ENCODE results near the gene RAC3.

The RAC3 gene

DNA sequence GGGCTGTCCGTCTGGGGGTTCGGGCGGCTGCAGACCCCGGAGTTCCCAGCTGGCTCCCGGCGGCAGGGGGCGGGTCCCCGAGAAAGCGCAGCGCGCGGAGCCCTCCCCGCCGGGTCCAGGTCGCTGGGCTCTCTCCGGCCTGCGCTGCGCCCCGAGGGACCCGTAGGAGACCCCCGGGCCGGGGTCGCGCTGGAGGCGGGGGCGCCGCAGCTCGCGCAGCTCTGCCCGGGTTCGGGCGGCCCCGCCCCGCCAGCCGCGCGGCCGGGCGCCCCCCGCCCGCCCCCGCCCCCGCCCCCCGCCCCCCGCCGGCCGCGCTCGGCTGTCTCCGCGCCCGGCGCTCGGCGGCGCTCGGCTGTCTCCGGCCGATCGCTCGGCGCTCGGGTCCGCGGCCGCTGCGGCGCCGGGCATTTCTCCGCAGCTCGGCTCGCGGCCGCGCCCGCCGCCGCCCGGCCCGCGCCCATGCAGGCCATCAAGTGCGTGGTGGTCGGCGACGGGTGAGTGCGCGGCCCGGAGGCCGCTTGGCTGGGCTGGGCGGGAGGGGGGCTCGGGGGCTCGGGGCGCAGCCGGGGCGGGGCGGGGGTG lies at the start of gene RAC3:
TSS of gene RAC3 (plus strand) at position 376 of the 582 bp plus-strand sequence. CDS start at position 460, 84 bp downstream.
- DNase-seq (ENCODE audit: low read depth in 2 of 2): no peak

DNA sequence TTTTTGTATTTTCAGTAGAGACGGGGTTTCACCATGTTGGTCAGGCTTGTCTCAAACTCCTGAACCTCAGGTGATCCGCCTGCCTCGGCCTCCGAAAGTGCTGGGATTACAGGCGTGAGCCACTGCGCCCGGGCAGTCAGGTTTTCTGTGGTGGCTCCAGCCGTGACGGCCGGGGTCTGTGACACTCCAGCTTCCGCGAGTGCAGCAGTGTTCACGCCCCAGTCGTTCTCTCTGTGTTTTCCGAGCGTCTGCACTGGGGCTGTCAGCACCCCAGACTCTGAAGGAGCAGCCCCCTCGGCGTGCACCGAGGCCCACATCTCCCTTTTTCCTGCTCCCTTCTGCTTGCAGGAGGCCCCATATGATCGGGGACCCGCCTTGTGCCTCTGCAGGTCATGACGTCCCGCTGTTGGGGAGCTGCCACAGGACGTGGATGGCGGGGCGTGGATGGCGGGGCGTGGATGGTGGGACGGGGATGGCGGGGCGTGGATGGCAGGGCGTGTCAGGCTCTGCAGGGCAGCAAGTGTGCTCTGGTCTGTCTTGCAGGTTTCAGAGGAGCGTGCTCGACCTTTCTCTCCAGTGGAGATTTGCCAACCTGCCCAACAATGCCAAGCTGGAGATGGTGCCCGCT lies 48.4 kb upstream of the RAC3 start:
- no peak for DNase-seq (ENCODE audit: low read depth in 2 of 2)

DNA sequence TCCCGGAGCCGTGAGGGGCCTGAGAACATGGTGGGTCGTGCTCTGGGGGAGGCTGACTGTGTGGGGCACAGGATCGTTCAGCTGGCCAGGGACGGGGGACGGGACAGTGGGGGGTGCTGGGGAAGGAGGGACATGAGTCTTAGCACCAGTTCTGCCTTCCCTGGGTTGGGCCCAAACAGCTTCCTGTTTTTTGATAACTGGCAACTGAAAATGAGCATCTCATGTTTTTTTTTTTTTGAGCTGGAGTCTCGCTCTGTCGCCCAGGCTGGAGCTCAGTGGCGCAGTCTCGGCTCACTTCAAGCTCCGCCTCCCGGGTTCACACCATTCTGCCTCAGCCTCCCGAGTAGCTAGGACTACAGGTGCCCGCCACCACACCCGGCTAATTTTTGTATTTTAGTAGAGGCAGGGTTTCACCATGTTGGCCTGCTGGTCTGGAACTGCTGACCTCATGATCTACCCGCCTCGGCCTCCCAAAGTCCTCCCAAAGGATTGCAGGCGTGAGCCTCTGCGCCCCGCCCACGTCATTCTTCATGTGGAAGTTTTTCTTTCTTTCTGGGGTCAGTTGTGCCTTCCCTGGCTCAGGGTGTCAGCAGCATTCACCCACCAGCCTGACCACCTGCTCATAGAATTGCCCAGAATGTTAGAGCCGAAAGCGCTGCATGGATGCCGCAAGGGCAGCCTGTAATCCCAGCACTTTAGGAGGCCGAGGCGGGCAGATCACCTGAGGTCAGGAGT lies 47.7 kb upstream of the RAC3 start:
- no peak for DNase-seq (ENCODE audit: low read depth in 2 of 2)

DNA sequence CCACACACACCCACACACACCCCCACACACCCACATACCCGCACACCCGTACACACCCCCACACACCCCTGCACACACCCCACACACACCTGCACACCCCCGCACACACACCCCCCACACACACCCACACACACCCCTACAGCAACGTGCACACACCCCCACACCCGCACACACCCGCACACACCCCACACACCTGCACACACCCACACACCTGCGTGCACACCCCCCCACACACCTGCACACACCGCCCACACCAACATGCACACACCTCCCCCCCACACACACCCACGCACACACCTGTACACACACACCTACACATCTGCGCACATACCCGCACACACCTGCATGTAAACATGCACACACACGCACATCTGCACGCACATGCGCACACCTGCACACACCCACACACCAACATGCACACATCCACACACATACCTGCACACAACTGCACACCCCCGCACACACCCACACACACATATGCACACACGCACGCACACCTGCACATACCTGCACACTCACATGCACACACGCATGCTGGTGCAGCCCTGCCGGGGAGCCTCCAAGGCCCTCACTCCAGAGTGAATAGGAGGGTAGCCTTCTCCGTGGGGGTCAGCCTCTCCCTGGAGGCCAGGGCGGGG lies 46.6 kb upstream of the RAC3 start:
- no peak for DNase-seq (ENCODE audit: low read depth in 2 of 2)

DNA sequence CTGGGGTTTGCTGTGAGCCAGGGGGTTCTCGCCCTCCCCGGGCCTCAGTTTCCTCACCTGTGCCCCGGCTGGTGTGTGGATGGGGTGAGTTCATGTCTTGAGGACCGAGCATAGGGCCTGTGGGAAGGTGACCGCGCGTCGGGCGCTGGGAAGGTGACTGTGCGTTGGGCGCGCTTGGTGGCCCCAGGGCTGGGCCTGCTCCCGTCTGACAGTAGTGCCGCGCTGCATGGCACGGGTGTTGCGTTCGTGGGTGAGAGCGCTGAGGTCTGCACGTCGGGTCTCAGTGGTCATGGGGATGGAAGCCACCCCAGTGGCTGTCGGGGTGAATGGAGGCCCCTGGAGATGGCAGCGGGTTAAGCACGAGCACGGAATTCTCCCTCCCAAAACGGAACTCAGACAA lies 44.9 kb upstream of the RAC3 start:
- no peak for DNase-seq (ENCODE audit: low read depth in 2 of 2)

DNA sequence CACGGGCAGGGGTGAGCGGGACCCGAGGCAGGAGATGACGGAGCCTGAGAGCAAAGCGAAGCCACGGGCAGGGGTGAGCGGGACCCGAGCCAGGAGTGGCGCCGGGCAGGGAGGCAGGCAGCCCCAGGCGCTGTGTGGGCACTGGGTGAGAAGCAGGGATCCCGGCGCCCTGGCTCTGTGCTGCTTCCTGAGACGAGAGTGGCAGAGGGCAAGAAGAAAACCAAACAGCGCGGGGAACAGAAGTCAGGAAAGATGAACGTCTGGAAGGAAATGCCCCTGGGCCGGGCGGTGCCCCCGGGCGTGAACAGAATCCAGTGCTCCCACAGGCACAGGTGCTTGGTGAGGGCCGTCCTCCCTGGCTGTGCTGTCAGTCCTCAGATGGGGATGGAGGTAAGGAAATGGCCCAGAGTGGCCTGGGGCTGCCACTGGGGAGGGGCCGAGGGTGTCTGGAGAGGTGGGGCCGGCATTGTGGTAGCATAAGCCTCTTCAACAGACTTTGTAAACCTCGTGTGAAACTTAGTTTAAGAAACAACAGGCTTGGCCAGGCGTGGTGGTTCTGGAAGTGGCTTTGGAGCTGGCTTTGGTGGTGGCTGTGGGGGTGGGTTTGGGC lies 44.2 kb upstream of the RAC3 start:
- DNase-seq (ENCODE audit: low read depth in 2 of 2): no peak

DNA sequence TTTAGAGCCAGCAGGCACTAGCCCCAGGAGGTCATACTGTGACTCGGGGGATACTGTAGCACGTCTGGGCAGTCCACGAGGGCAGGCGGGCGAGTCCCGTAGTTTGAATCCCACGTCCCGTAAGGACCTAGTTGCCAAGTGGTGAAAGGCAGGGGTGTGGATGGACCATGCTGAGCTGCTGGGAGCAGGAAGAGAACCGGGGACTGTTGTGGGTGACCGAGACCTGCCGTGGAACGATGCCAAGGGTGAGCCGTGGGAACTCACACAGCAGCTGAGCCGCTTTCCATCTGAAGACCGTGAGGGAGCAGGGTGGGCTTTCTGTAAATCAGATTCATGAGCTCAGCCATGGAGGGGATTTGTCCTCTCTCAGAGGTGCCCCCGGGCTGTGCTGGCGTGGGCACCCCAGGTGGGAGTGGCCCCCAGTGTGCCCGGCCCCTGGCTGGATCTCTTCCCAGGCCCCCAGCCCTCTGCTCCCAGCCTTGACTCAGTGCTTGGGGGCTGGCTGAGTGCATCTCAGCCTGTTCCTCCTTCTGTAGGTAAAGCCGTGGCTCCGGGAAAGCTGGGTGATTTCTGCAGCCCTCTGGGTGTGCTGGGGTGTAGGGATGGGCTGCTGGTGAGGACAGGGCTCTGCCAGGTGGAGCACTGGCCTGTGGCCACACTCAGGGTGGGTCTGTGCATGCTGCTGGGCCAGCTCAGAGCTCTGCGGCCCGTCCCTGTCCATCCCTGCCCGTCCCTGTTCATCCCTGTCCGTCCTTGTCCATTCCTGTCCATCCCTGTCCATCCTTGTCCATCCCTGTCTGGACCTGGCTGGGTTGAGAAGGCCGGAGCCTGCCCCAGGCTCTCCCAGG lies 40.4 kb upstream of the RAC3 start:
- no peak for DNase-seq (ENCODE audit: low read depth in 2 of 2)

DNA sequence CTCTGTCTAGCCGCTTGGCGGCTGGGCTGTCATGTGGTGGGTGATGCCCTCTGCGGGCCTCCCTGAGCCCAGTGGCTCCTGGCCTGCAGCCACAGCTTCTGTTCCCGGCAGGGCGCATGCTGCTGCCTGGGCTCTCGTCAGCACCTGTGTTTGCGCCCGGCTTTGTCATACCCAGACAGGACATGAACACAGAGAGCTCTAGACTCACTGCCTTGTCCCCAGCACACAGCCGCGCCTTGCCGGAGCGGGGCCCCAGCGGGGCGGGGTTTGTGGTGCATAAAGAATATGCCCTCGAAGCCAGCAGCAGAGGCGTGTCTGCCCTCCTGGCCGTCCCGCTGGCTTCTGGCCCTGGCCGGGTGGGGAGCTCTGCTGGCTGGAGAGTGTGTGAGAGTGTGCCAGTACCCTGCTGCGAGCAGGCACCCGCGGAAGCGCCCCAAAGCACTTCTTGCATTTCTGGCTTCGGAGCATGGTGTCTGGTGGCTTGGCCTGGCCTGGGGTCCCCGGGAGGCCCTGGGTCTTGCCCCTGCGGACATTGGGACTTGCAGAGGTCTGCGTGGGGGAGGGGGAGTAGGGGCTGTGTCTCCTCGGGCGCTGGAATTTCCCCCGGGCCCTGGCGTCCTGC lies 39.7 kb upstream of the RAC3 start:
- DNase-seq (ENCODE audit: low read depth in 2 of 2): no peak

DNA sequence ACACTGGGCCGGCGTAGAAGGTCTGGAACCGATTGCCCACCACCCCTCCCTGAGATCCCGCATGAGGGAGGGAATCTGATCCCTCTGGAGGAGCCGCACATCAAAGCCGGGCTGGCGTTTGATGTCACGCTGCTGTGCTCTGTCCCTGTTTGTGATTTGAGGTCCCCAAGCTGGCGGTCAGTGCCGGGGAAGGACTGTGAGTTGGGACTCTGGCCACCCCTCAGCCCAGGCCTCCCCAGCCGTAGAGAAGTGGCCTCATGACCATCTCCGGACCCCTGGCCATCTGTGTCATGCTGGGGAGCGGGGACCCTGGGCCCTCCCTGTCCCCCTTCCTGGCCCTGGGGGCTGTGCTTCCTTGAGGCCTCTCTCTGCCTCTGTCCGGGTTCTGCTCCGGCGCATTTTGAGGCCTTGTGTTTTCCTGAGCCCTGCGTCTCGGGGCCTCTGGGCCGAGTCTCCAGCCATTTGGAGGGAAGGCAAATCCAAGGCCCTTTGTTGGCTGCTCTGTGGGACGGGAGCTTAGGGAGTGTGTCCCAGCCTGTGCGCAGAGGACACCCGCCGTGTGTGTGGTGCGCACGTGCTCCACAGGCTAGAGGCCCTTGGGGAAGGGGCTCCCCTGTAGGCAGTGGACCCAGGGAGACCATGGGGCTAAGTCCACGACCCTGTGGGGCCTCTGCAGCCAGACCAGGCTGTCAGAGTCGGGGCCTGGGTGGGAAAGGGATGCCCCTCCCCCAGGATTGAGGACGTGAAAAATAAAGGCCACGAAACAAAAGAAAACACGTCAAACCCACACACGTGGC lies 39.0 kb upstream of the RAC3 start:
- DNase-seq (ENCODE audit: low read depth in 2 of 2): no peak

DNA sequence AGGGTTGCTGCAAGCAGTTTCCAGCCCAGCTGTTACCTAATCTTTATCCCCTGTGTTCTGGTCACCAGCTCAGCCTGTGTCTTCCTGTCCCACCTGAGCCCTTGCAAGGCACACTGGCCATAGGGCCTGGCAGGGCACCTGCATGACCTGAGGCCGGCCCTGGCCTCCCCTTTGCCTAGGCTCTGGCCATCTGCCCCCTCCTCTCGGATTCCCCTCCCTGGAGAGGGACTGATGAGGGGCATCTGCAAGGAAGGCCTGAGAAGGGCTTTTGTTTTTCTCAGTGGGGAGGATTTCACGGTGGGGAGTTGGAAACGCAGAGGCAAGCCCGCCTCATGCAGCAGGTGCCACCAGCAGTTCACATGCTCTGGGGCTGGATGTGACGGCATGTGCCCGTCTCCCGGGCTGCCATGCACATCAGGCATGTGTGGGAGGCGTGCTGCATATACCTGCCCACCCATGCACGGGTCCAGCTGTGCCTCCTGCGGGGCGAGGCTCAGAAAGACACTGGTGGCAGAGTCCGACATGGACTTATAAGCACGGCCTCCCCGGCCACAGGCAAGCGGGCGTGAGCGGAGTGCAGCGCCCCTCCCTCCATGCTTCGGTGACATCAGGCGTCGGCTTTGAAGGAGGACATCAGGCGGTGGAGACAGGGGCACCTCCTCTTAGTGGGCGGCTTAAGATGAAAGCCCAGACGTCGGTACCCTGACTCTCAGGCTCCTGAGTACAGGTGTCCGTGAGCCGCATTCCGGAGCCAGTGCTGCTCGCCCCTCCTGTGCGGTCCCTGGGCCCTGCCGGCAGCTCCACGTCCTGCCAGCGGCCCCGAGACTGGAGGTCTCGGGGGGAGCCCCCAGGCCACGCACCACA lies 37.5 kb upstream of the RAC3 start:
- DNase-seq (ENCODE audit: low read depth in 2 of 2): no peak

DNA sequence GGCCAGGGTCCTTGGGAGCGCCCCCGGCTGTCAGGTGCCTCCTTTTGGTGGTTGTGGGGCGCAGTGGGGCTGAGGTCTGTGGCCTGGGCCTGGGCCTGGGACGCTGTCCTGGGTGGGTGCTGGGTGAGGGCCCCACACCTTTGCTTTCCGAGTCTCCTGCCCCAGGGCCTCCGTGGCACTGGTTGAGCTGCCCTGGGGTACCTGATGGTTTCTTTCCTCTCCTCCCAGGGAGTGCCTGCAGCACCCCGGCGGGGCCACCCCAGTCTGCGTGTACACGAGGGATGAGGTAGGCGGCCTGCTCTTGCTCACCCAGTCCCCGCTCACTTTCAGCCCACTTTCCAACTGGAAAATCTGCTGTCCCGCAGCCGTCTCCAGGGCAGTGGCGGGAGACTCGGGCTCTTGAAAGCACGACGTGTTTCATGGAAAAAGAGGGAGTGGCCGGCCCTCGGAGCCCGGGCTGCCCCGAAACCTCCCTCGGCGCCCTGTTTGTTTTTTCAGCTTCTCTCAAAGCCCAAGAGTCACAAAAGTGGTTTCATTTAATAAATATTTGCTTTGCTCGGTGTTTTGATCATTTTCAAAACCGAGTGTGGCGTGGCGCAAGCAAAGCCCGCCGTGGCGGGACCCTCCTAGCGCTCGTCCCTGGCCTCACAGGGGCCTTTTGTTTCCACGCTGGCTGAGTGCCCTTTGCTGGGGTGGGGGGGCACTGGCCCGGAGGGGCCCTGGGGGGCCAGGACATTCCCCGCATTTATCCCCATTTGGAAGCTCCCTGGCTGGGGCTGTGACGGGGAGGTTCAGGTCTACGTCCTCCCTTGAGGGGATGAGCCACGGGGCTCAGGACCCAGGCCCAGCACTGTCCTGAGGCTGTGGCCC lies 36.6 kb upstream of the RAC3 start:
- no peak for DNase-seq (ENCODE audit: low read depth in 2 of 2)

DNA sequence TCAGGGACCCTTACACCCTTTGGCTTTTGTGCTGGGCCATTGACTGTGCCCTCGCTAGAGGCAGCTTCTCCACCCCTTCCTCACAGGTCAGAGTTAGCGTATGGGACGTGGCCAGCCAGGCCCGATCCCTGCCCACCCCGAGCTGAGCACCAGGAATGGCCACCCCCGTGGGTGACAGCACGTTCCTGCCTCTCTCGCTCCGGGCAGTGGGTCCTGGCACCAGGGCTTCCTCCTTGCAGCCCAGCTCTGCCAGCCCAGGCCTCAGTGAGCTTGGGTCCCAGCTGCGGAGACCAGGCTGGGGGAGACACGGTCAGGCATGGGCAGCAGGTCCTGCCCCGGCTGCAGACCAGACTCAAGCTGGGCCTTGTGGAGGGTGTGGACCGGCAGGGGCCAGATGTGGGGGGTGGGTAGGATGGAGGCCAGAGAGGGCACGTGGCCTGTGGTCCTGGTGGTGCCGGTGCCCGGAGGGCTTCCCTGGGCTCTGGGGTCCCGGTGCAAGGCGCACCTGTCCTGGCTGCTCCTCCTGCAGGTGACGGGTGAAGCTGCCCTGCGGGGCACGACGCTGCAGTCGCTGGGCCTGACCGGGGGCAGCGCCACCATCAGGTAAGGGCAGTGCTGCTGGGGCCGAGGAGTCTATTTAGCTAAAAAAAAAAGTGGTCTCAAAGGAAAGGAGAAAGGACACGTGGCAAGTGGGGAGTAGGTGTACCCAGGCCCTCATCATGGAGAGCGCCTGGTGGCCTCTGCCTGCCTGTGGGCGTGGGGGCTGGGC lies 35.8 kb upstream of the RAC3 start:
- no peak for DNase-seq (ENCODE audit: low read depth in 2 of 2)

DNA sequence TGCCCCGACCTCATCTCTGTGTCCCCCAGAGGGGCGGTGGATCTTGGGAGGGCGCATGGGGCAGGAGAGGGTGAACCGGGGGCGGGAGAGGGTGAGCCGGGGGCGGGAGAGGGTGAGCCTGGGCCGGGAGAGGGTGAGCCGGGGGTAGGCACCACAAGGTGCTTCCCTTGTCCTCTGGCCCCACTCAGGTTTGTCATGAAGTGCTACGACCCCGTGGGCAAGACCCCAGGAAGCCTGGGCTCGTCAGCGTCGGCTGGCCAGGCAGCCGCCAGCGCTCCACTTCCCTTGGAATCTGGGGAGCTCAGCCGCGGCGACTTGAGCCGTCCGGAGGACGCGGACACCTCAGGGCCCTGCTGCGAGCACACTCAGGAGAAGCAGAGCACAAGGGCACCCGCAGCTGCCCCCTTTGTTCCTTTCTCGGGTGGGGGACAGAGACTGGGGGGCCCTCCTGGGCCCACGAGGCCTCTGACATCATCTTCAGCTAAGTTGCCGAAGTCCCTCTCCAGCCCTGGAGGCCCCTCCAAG lies 35.2 kb upstream of the RAC3 start:
- no peak for DNase-seq (ENCODE audit: low read depth in 2 of 2)

DNA sequence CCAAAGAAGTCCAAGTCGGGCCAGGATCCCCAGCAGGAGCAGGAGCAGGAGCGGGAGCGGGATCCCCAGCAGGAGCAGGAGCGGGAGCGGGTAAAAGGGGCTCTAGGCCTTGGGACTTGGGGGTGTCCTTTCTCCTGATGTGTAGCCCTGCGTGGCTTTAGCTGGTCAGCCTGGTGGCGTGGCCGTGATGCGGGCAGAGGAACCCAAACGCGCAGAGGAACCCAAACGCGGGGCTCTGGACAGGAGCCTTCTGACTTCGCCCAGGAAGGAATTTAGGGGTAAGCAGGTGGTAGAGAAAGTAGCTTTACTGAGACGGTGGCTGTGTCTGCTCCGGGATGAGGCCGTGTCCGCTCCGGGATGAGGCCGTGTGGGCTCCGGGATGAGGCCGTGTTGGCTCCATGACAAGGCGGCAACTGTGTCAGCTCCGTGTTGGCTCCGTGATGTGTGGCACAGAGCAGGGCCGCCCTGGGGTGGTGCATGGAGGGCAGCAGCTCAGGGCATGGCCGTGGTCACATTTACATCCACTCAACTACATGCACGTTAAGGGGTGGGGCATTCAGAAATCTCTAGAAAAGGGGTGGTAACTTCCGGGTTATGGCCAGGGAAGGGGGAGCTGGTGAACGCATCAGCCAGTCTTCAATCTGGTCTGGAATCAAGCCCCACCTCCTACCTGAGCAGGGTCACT lies 34.6 kb upstream of the RAC3 start:
- DNase-seq (ENCODE audit: low read depth in 2 of 2): no peak

DNA sequence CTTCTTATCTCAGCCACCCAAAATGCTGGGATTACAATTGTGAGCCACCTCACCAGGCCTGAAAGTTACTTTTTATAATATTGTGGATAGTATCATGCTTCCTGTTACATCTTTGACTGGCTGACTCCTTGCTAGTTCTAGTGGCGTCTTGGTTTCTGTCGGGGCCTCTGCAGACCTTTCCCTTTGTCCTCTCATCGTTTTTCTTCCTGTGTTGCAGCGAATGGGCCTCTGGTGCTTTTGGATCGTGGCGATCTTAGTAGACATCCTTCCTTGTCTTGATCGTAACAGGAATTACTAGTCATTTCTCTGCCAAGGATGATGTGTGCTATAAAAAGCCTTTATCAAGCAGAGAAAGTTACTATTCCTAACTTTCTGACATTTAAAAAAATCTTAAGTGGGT lies 33.3 kb upstream of the RAC3 start:
- DNase-seq (ENCODE audit: low read depth in 2 of 2): no peak

DNA sequence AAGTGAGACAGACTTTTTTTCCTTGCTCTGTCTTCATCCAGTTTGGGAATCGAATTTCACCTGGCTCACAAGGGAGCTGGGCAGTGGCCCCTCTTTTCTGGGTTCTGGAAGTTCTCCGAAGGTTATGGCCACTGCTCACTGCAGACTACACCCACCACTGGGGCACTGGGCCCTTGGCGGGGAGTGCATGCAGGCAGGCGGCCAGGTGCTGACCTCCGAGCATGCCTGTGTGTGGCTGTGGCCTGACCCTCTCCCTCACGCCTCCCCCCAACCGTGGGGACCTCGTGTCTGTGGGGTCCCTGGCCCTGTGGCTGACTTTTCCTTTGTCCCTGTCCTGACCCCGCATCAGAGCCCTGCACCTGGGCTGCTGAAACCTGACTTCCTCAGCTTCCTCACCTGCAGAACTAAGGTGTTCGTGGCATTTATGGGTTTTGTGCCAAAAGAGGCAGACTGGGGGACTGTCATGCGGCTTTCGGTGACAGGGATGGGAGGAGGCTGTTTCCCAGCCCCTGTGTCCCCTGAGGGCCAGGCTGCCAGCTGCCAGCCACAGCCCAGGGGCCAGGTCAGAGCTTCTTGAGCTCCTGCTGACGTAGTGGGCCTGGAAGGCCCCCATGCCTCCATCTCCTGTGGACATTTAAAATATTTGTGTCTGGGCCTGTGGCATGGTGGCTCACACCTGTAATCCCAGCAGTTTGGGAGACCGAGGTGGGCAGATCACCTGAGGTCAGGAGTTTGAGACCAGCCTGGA lies 32.6 kb upstream of the RAC3 start:
- no peak for DNase-seq (ENCODE audit: low read depth in 2 of 2)
